Activated T-helper 2 cell treated with anti-CD3 and anti-CD28 coated beads, Interferon-gamma antibody, Interleukin-2, Interleukin-4, amounts not matched to agents 10 μg/mL and 5 μg/mL and 100 μg/mL, durations not matched to agents 14 hours and 24 hours and 36 hours (primary cell): ENCODE data around the gene RSL1D1. TPM values are rescaled to one million over a fixed set of nuclear protein-coding genes. Genes with fewer than 3 reads are reported as not detected.
"Not testable (repeated sequence)": the region's sequence is repeated elsewhere in the genome, so short reads cannot be mapped to it uniquely, and the experiment has no call there.

Source experiments
- DNase-seq: peaks from one replicate; pipeline ENCODE4 v3.0.0; 2021; ENCODE audit warnings: low spot score
- H3K27ac Mint-ChIP-seq: one replicate; pipeline ENCODE4 v1.8.0; 2021; ENCODE audit warnings: mixed read lengths
- H3K27me3 Mint-ChIP-seq: one replicate; pipeline ENCODE4 v1.8.0; 2021; ENCODE audit warnings: low read depth, mixed read lengths
- H3K36me3 Mint-ChIP-seq: one replicate; pipeline ENCODE4 v1.8.0; 2021; ENCODE audit warnings: low read depth, mixed read lengths
- H3K4me1 Mint-ChIP-seq: one replicate; pipeline ENCODE4 v1.8.0; 2021; ENCODE audit warnings: low read depth, mixed read lengths
- H3K4me3 Mint-ChIP-seq: one replicate; pipeline ENCODE4 v1.8.0; 2021; ENCODE audit warnings: low read depth, mild to moderate bottlenecking, moderate library complexity, mixed read lengths
- H3K9me3 Mint-ChIP-seq: one replicate; pipeline ENCODE4 v1.8.0; 2021; ENCODE audit warnings: mixed read lengths
- intact Hi-C: fragments of 100-400 bp; cut with micrococcal nuclease; formaldehyde crosslinking; loops from one replicate; pipeline ENCODE4 v1.15.1; 2023
- total RNA-seq: library from RNA; stranded (reverse); gene quantifications from 2 replicates; pipeline ENCODE4 v1.2.3, GENCODE V29; 2022

The RSL1D1 gene
- total RNA-seq, 1 donor from 2014 or later, result 348 TPM

DNA sequence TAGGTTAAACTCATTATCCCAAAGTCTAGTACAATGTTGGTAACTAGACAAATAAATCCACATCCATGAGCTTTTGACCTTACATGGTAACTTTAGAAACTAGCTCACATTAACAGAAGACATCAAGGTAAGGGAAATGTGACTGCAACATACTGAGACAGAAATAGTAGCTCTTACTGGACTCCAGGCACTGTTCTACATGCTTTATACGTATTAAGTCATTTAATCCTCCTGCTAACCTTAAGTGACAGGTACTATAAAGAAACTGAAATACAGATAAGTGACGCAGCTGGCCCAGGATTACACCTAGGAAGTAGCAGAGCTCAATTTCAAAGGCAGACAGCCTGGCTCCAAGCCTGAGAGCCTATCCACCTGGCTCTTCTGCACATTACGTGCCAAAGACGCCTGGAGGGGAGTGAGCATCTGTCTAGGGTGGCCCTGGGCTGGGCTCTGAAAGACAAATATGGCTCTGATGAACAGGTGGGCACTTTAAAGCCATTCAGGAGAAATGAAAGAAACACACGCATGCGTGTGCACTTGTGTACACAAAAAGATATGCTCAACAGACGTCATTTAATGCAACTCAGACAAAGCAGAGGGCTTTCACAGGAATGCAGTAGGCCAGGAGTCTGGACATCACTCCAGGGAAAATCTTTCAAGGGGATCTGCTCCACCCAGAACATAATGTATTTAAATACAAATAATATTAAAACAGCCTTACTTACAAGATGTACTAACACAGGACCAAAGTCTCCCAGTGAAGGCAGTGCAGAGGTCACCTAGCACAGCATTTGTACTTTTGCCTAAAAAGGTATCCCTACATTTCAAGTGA is 58.7 kb downstream of the RSL1D1 start:
- Mint-ChIP-seq H3K36me3 (peaks cover 66% of the 10 kb centered on the region), H3K4me3 (peak overlapping the region; percentile 40), H3K27ac (peak overlapping the region; percentile 78), H3K9me3 (no peaks in the 10 kb centered on the region), H3K27me3 (no peaks in the 10 kb centered on the region), H3K4me1 (peaks cover 63% of the 10 kb centered on the region)
- no peak for DNase-seq
- intact Hi-C loops, result loop anchor here (10.0 kb wide), 1 partner anchor 538 kb away; the partner anchor contains the start of gene SOCS1

- intact Hi-C loops, result loop anchor here (10.0 kb wide), 1 partner anchor 536 kb away; the partner anchor contains the start of gene SOCS1
- Mint-ChIP-seq H3K9me3 (no peaks in the 10 kb centered on the region), H3K27me3 (no peaks in the 10 kb centered on the region), H3K36me3 (peaks cover 75% of the 10 kb centered on the region), H3K27ac (peak overlapping the region; percentile 83), H3K4me3 (no peak overlapping the region), H3K4me1 (peaks cover 74% of the 10 kb centered on the region)
- no peak for DNase-seq
These were observed 60.1 kb downstream of the RSL1D1 start for GRCh38 chr16:11791144-11791828.

DNA sequence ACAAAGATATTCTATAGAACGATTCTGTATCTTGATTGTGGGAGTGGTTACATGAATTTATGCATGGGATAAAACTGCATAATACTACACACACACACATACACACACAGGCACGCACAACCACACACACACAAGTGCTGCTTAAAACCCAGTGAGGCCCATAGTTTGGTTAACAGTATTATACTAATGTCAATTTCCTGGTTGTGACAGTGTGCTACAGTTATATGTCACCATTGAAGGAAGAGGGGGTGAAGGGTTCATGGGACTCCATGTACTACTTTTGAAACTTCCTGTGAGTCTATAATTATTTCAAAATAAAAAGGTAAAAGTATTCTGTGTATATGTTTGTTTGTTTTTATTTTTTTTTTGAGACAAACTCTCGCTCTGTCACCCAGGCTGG is 62.4 kb downstream of the RSL1D1 start:
- peaks cover 58% of the 10 kb centered on the region for H3K36me3 Mint-ChIP-seq
- no peak for DNase-seq
- no peaks in the 10 kb centered on the region for H3K9me3 Mint-ChIP-seq
- H3K4me1 Mint-ChIP-seq, result peaks cover 61% of the 10 kb centered on the region
- no peaks in the 10 kb centered on the region for H3K27me3 Mint-ChIP-seq
- intact Hi-C loops, result no loop called here
- H3K27ac Mint-ChIP-seq, result peak overlapping the region; percentile 88
- H3K4me3 Mint-ChIP-seq, result no peak overlapping the region

- Mint-ChIP-seq H3K27ac (peak overlapping the region; percentile 90), H3K36me3 (peaks cover 51% of the 10 kb centered on the region), H3K4me1 (peaks cover 57% of the 10 kb centered on the region)
- not testable (repeated sequence) for H3K4me3 Mint-ChIP-seq, H3K27me3 Mint-ChIP-seq, DNase-seq, H3K9me3 Mint-ChIP-seq
- intact Hi-C loops, result loop anchor here (5.0 kb wide), 2 partner anchors 127 to 823 kb away; no protein-coding TSS in a partner anchor
These were observed 66.3 kb downstream of the RSL1D1 start for GRCh38 chr16:11784980-11785599.

DNA sequence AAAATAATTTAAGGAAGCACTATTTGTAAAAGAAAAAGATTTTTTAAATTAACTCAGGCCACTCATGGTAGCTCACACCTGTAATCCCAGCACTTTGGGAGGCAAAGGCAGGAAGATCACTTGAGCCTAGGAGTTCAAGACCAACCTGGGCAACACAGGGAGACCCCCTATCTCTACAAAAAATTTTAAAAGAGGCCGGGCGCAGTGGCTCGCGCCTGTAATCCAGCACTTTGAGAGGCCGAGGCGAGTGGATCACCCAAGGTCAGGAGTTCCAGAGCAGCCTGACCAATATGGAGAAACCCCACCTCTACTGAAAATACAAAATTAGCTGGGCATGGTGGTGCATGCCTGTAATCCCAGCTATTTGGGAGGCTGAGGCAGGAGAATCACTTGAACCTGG is 67.0 kb downstream of the RSL1D1 start:
- DNase-seq, H3K9me3 Mint-ChIP-seq, H3K4me3 Mint-ChIP-seq, H3K27me3 Mint-ChIP-seq: not testable (repeated sequence)
- H3K27ac Mint-ChIP-seq, result peak overlapping the region; percentile 83
- intact Hi-C loops, result loop anchor here (5.0 kb wide), 2 partner anchors 128 to 822 kb away; no protein-coding TSS in a partner anchor
- peaks cover 53% of the 10 kb centered on the region for H3K36me3 Mint-ChIP-seq
- peaks cover 56% of the 10 kb centered on the region for H3K4me1 Mint-ChIP-seq

GRCh38 chr16:11784038-11784369 is 67.3 kb downstream of the RSL1D1 start:
- H3K27ac Mint-ChIP-seq, result peak overlapping the region; percentile 99
- H3K27me3 Mint-ChIP-seq, result no peaks in the 10 kb centered on the region
- intact Hi-C loops, result loop anchor here (5.0 kb wide), 2 partner anchors 128 to 822 kb away; no protein-coding TSS in a partner anchor
- H3K4me1 Mint-ChIP-seq, result peaks cover 56% of the 10 kb centered on the region
- peaks cover 52% of the 10 kb centered on the region for H3K36me3 Mint-ChIP-seq
- no peaks in the 10 kb centered on the region for H3K9me3 Mint-ChIP-seq
- peak overlapping the region; percentile 80 for H3K4me3 Mint-ChIP-seq
- DNase-seq, result no peak

Other genes with a start within 250 kb of the RSL1D1 start
- 8.6 and 9.5 TPM in 2 replicates for gene SNN, start 183.1 kb downstream of the RSL1D1 start, total RNA-seq
- gene TXNDC11, start 108.7 kb downstream of the RSL1D1 start, total RNA-seq, result 48.0 and 53.0 TPM in 2 replicates
- 63.4 and 71.1 TPM in 2 replicates for gene ZC3H7A, start 54.3 kb downstream of the RSL1D1 start, total RNA-seq
- 216 and 226 TPM in 2 replicates for gene GSPT1, start 64.4 kb upstream of the RSL1D1 start, total RNA-seq
- gene NPIPB2, start 90.5 kb upstream of the RSL1D1 start, total RNA-seq, result 13.2 and 14.9 TPM in 2 replicates
- gene TNFRSF17, start 113.7 kb upstream of the RSL1D1 start, total RNA-seq, result not detected in 2 replicates
- 11.3 and 11.8 TPM in 2 replicates for gene SNX29, start 125.2 kb upstream of the RSL1D1 start, total RNA-seq